Measurements from ENCODE around the gene LGALS12.

GRCh38 chr11:63560506-63561180 lies 54.8 kb downstream of the LGALS12 start:
- TF ChIP-seq, protein P1, sequence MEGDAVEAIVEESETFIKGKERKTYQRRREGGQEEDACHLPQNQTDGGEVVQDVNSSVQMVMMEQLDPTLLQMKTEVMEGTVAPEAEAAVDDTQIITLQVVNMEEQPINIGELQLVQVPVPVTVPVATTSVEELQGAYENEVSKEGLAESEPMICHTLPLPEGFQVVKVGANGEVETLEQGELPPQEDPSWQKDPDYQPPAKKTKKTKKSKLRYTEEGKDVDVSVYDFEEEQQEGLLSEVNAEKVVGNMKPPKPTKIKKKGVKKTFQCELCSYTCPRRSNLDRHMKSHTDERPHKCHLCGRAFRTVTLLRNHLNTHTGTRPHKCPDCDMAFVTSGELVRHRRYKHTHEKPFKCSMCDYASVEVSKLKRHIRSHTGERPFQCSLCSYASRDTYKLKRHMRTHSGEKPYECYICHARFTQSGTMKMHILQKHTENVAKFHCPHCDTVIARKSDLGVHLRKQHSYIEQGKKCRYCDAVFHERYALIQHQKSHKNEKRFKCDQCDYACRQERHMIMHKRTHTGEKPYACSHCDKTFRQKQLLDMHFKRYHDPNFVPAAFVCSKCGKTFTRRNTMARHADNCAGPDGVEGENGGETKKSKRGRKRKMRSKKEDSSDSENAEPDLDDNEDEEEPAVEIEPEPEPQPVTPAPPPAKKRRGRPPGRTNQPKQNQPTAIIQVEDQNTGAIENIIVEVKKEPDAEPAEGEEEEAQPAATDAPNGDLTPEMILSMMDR (conservative IDR thresholded peaks at IDR 0.05; ENCODE audit: low read length): no peak
- no peak for TF ChIP-seq EZH2phosphoT487 (IDR thresholded peaks at IDR 0.05; ENCODE audit: borderline replicate concordance, low read depth, low read length)

Data from OCI-LY7 (cell line).